ENCODE data around the gene NDUFAF2. TPM values are rescaled to one million over a fixed set of nuclear protein-coding genes. Genes with fewer than 3 reads are reported as not detected.

NDUFAF2 gene
- total and polyA plus RNA-seq, 2 experiments from 2014 or later: 31.6 to 155 TPM

GRCh38 chr5:61087921-61088320 is 142.9 kb downstream of the NDUFAF2 start:
- peaks cover 16% of the 10 kb centered on the region; the same call in 2 of the 3 replicates for H3K36me3 Mint-ChIP-seq (ENCODE audit: low read depth)
- H3K27me3 Mint-ChIP-seq (ENCODE audit: insufficient read depth, low read depth, poor library complexity): no peaks in the 10 kb centered on the region
- no peaks in the 10 kb centered on the region for H3K4me1 Mint-ChIP-seq

DNA sequence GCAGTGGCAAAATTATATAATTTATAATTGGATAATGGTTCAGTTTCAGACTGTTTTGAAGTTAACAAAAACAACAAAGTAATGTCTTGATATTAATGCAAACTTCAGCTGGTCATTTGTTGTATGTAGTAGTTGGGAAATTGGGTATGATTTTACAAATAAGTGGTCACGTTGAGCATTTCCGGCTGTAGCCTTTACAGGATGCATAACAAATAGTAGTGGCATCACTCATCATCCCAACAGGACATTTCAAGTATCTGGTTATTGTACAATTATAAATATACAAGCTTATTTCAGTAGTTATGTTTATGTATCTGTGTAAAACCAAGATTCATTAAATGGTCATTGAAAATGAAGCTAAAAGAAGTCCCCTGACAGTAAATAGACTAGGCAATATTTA is 144.3 kb downstream of the NDUFAF2 start:
- Mint-ChIP-seq H3K4me3 (no peak overlapping the region), H3K9me3 (peaks cover 3% of the 10 kb centered on the region; the same call in 2 of the 3 replicates), H3K36me3 (ENCODE audit: low read depth) (peaks cover 6% of the 10 kb centered on the region; the same call in 2 of the 3 replicates), H3K27me3 (ENCODE audit: insufficient read depth, low read depth, poor library complexity) (no peaks in the 10 kb centered on the region), H3K27ac (no peak overlapping the region), H3K4me1 (no peaks in the 10 kb centered on the region)
- Histone ChIP-seq H3K4me3 (no peak overlapping the region), H3K27me3 (ENCODE audit: insufficient read depth) (no peaks in the 10 kb centered on the region), H3F3A (replicated peaks; ENCODE audit: low read depth) (no peaks in the 10 kb centered on the region), H3K36me3 (ENCODE audit: insufficient read depth) (no peaks in the 10 kb centered on the region), H3K4me1 (ENCODE audit: insufficient read depth) (no peaks in the 10 kb centered on the region), H3K4me2 (no peak overlapping the region), H3K79me2 (replicated peaks; ENCODE audit: insufficient read depth) (no peaks in the 10 kb centered on the region), H3K9me2 (ENCODE audit: insufficient read depth) (no peaks in the 10 kb centered on the region), H3K27ac (ENCODE audit: low read depth) (no peak overlapping the region), H4K20me1 (replicated peaks; ENCODE audit: insufficient read depth) (no peaks in the 10 kb centered on the region), H2AFZ (no peak overlapping the region)
- ATAC-seq: no peak
- no peak for DNase-seq (ENCODE audit: low spot score)
- TF ChIP-seq, protein P1, sequence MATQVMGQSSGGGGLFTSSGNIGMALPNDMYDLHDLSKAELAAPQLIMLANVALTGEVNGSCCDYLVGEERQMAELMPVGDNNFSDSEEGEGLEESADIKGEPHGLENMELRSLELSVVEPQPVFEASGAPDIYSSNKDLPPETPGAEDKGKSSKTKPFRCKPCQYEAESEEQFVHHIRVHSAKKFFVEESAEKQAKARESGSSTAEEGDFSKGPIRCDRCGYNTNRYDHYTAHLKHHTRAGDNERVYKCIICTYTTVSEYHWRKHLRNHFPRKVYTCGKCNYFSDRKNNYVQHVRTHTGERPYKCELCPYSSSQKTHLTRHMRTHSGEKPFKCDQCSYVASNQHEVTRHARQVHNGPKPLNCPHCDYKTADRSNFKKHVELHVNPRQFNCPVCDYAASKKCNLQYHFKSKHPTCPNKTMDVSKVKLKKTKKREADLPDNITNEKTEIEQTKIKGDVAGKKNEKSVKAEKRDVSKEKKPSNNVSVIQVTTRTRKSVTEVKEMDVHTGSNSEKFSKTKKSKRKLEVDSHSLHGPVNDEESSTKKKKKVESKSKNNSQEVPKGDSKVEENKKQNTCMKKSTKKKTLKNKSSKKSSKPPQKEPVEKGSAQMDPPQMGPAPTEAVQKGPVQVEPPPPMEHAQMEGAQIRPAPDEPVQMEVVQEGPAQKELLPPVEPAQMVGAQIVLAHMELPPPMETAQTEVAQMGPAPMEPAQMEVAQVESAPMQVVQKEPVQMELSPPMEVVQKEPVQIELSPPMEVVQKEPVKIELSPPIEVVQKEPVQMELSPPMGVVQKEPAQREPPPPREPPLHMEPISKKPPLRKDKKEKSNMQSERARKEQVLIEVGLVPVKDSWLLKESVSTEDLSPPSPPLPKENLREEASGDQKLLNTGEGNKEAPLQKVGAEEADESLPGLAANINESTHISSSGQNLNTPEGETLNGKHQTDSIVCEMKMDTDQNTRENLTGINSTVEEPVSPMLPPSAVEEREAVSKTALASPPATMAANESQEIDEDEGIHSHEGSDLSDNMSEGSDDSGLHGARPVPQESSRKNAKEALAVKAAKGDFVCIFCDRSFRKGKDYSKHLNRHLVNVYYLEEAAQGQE (IDR thresholded peaks at IDR 0.05; ENCODE audit: unreplicated experiment): no peak
- TF ChIP-seq, protein P2, sequence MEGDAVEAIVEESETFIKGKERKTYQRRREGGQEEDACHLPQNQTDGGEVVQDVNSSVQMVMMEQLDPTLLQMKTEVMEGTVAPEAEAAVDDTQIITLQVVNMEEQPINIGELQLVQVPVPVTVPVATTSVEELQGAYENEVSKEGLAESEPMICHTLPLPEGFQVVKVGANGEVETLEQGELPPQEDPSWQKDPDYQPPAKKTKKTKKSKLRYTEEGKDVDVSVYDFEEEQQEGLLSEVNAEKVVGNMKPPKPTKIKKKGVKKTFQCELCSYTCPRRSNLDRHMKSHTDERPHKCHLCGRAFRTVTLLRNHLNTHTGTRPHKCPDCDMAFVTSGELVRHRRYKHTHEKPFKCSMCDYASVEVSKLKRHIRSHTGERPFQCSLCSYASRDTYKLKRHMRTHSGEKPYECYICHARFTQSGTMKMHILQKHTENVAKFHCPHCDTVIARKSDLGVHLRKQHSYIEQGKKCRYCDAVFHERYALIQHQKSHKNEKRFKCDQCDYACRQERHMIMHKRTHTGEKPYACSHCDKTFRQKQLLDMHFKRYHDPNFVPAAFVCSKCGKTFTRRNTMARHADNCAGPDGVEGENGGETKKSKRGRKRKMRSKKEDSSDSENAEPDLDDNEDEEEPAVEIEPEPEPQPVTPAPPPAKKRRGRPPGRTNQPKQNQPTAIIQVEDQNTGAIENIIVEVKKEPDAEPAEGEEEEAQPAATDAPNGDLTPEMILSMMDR (conservative IDR thresholded peaks at IDR 0.05; ENCODE audit: low read depth in 2 of 2): no peak
- TF ChIP-seq EZH2 (IDR thresholded peaks at IDR 0.05; ENCODE audit: low read depth, unreplicated experiment) (no peak), ZNF331 (CRISPR knock-in tag; IDR thresholded peaks at IDR 0.05; ENCODE audit: low read depth) (no peak)

More at GRCh38 chr5:61087921-61088320, 142.9 kb downstream of the NDUFAF2 start:
- no peaks in the 10 kb centered on the region for H3K27me3 ChIP-seq (ENCODE audit: insufficient read depth)
- no peak overlapping the region for H3K4me2 ChIP-seq
- ATAC-seq (no peak), DNase-seq (ENCODE audit: low spot score) (no peak)
- H3F3A ChIP-seq (replicated peaks; ENCODE audit: low read depth): no peaks in the 10 kb centered on the region
- no peaks in the 10 kb centered on the region for H3K9me2 ChIP-seq (ENCODE audit: insufficient read depth)
- peaks cover 3% of the 10 kb centered on the region; the same call in 2 of the 3 replicates for H3K9me3 Mint-ChIP-seq
- H4K20me1 ChIP-seq (replicated peaks; ENCODE audit: insufficient read depth): no peaks in the 10 kb centered on the region
- H3K79me2 ChIP-seq (replicated peaks; ENCODE audit: insufficient read depth): no peaks in the 10 kb centered on the region
- TF ChIP-seq ETS1 (IDR thresholded peaks at IDR 0.05): no peak
- TF ChIP-seq EZH2phosphoT487 (IDR thresholded peaks at IDR 0.05; ENCODE audit: unreplicated experiment): no peak
- TF ChIP-seq, protein P1 (IDR thresholded peaks at IDR 0.05; ENCODE audit: unreplicated experiment): no peak
- no peak for TF ChIP-seq POLR2AphosphoS5 (IDR thresholded peaks at IDR 0.05; ENCODE audit: low read depth)
- TF ChIP-seq NANOG (IDR thresholded peaks at IDR 0.05; ENCODE audit: borderline replicate concordance): no peak
- TF ChIP-seq ZNF114 (CRISPR knock-in tag; IDR thresholded peaks at IDR 0.05): no peak
- no peak for TF ChIP-seq ZNF331 (CRISPR knock-in tag; IDR thresholded peaks at IDR 0.05; ENCODE audit: low read depth)
- no peaks in the 10 kb centered on the region for H3K4me1 ChIP-seq (ENCODE audit: insufficient read depth)
- no peak overlapping the region for H3K4me3 ChIP-seq
- no peaks in the 10 kb centered on the region for H3K36me3 ChIP-seq (ENCODE audit: insufficient read depth)
- H3K4me3 Mint-ChIP-seq: no peak overlapping the region
- no peak overlapping the region for H2AFZ ChIP-seq
- H3K27ac ChIP-seq (ENCODE audit: low read depth): no peak overlapping the region
- H3K27ac Mint-ChIP-seq: no peak overlapping the region

All from GM23338 (cell line).